DLD1 (cell line): ENCODE results near the gene AGBL4.
"Not testable (repeated sequence)": the region's sequence is repeated elsewhere in the genome, so short reads cannot be mapped to it uniquely, and the experiment has no call there.

Source experiments
- in situ Hi-C: cut with HindIII; loops from 2 replicates; pipeline ENCODE4 v1.10.0; 2017; ENCODE audit warnings: low sequenced_read_pairs

The AGBL4 gene

DNA sequence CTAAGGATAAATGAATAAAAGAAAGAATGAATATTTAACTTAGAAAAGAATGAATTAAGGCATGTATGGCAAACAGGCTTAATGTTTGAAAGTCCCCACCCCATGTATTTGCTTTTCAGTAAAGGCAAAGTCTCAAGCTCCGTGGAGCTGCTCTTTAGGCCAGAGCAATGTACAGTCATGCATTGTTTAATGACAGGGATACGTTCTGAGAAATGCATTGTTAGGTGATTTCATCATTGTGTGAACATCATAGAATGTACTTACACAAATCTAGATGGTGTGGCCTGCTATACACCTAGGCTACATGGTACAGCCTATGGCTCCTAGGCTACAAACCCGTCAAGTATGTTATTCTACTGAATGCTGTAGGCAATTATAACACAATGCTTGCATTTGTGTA, 1500.2 kb downstream of the AGBL4 start:
- in situ Hi-C loops = no loop called here

DNA sequence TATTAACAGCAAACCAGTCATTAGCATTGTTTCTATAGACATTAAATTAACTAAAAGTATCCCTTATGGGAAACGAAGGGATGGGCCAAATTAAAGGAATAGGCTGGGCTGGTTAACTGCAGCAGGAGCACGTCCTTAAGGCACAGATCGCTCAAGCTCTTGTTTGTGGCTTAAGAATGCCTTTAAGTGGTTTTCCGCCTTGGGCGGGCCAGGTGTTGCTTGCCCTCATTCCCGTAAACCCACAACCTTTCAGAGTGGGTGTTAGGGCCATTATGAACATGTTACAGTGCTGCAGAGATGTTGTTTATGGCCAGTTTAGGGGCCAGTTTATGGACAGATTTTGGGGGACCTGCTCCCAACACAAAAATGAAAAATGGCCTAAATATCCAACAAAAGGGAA, 1503.9 kb downstream of the AGBL4 start:
- in situ Hi-C loops = not testable (repeated sequence)

DNA sequence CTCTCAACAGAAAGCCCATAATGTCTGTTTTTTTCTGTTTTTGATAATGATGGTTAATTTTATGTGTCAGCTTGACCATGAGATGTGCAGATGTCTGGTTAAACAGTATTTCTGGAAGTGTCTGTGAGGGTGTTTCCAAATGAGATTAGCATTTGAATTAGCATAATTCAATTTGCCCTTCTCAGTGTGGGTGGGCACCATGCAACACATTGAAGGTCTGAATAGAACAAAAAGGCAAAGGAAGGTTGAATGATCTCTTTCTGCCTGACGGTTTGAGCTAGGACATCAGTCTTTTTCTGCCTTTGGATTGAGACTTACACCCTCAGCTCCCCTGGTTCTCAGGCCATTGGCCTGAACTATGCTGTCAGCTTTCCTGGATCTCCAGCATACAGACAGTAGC, 1516.9 kb downstream of the AGBL4 start:
- in situ Hi-C loops = no loop called here

DNA sequence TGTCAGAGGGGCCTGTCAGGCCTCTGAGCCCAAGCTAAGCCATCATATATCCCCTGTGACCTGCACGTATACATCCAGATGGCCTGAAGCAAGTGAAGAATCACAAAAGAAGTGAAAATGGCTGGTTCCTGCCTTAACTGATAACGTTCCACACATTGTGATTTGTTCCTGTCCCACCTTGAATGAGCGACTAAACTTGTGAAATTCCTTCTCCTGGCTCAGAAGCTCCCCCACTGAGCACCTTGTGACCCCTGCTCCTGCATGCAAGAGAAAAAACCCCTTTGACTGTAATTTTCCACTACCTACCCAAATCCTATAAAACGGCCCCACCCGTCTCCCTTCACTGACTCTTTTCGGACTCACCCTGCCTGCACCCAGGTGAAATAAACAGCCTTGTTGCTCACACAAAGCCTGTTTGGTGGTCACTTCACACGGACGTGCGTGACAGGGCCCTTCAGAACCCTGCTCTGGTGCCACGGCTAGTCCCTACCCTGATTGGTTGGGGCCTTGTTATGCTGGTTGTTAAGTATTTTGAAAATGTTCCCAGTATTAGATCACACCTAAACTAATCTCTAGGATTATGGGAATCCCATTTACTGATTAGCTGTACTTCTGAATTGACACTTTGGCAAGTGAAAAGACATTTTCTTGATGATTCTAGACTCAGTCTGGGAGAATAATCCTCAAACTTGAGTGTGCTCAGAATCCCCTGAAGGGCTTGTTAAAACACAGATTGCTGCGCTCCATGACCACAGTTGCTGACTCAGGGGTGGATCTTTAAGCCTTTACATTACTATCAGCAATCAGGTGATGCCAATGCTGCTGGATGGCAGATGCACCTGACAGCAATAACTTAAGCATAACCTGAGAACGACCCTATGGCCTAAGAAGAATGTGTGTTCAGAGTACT, 1523.0 kb downstream of the AGBL4 start:
- in situ Hi-C loops = no loop called here

DNA sequence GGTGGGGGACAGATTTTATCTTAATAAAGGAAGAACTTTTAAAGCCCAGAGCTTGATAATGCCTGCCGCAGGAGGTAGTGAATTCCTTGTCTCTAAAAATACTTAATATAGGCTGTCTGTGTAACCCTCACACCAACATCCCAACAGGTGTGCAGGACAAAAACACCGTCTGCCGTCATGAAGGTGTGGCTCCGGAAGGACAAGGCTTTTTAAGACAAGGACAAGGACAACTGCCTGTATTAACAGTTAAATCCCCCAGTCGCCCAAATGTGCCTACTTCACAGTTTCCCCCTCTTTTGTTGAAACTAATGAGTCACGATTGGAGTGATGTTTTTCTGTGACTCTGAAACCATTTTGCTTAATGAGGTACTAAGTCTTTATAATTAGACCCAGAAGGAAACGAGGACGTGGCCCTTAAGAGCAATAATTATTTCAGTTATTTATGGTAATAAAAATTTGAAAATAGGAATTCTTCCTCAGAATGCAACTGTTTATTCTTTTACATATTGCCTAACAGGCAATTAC, 1524.5 kb downstream of the AGBL4 start:
- in situ Hi-C loops = no loop called here

DNA sequence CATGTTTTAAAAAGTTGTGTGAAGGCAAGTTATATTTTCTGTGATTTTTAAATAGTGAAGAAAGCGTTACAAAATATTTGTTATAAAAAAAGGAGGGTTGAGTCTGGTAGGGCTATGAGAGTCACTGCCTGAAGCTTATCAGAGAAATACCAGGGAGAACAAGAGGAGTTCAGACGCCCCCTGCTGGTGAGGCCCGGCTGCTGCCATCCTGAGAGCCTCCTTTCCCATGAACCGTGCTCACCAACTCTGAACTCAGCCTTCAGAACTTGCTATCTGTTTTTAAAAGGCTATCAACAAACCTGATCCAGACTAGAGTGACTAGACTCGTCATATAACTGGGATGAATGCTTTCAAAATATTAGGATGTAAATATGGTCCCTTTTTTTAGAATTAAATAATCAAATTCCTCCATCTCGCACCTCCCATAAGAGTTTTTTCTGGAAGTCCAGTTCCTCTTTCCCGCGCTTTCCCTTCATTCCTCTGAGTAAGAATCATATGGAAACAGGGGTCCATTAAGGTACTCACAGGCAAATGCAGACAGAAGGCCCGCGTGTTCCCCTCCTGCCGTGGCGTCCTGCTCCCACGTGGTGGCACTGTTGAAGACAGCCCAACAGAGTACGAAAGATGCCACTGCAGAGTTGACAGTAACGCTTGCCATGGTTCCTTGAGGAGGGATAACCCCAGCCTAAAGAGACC, 1525.5 kb downstream of the AGBL4 start:
- in situ Hi-C loops = no loop called here

DNA sequence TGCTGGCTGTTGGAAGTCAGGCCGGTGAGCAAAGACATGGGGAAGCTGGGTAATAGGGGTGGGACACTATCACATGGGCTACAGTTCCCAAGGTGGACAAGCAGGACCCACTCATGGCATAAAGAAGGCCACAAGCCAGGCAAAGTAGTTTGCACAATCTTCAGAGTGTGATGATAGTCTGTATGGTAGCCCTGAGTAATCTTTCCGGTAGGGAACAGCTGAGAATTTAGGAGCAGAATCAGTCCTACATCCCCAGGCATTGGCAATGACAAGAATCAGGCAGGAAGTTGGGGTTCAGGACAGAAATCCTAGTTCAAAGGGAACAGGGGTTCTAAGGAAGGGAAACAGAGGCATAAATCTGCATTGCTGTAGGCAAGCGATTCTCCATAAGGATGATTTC, 1527.8 kb downstream of the AGBL4 start:
- in situ Hi-C loops = no loop called here

DNA sequence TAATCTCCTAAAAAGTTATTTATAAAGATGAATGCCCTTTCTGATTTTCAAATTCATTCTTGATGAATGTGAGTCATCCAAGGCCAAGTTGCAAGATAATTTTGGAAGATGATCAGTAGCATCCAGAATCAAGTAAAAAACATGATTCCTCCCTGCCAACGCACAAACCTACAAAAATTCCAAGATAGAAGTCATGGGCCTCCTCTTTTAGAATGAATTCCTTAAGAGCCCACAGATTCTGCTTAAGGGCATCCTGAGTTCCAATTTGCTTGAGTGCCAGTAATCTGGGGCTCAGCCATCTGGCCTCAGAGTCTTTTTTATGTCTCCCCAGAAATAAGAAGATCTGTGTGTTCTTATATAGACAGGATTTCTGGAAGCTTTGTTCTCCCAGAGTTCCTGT, 1528.6 kb downstream of the AGBL4 start:
- in situ Hi-C loops = no loop called here

DNA sequence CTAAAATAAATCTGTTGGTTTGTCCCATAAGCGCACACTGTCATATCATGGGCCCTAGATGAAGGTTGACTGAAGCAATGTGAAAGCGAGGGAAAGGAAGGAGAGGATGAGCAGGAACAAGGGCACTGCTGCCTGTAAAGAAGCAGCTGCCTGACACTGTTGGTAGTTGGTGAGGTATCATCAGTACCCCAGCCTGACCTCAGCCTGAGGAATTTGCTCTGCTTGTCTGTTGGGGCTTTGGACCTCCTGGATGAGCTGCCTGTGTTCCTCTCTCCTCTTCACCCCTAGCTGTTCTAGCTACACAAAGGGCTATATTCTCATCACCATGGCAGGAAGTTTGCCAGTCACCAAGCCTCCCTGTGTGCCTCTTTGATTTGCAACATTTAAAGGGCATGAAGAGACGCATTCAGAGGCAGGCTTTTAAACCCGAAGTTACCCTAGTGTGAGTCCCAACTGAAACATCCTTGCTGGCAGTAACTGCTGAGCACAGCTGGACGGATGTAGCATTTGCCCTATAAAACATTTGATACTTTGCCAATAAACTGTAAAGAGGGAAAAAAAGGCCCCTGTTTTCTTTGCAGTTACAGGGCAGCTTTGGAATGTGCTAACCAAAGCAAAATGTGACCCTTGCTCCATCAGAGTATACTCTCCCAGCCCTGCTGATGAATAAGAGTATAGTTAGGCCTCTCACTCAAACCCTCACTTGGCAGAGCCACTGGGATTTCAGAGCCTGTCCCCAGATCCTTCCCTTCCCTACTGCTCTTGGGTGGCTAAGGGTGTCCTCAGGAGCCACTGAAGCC, 1529.6 kb downstream of the AGBL4 start:
- in situ Hi-C loops = no loop called here

DNA sequence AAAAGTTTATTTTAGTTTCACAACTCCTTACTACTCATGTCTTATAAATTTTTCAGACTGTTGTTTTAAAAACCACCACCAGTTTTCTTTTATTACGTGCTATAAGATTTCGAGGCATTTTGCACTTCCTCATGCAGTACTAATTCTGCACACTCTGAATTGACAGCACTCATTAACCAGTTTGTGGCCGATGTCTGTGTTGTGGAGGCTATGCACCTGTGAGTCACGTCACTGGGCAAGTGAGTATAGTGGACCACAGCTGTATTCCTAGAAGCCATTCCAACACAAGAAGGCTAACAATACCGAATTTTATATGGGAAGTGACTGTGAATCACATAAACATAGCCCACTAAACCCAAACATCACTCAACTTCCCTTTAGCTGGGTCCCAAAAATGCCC, 1530.7 kb downstream of the AGBL4 start:
- in situ Hi-C loops = no loop called here

DNA sequence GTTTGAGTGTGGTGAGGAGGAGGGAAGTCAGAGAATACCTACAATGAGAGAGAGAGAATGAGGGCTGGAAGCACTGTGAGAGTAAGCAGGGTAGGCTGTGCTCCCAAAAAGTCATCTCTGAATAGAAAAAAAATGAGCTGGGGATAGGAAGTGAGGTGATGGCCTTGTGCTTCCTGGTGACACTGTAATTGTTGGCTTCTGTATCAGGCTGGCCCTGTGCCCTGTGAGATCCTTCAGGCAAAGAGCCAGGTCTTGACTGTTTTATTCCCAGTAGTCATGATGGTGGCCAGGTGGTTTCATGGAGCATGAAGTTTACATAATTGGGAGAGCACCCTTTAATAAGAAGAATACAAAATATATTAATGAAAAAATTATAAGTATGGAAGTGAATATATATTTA, 1531.4 kb downstream of the AGBL4 start:
- in situ Hi-C loops = no loop called here

DNA sequence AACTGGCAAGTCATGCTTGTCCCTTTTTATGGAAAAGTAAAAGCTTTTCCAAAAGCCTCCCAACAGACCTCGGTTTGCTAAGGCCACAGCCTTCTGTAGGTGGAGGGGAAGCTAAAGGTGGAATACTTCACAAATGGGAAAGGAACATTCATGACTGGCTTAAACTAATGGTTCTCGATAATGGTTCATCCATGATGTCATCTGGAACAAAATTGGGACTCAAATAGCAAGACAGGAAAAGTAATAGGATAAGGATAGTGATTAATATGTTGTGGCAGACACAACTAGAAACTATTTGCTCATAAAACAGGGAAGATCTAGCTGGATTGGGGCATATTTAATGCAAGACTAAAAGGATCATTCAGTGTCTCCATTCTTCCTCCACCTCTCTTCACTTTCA, 1535.0 kb downstream of the AGBL4 start:
- in situ Hi-C loops = no loop called here
